Stimulated activated naive CD8-positive, alpha-beta T cell treated with anti-CD3 and anti-CD28 coated beads, Interleukin-15, Interleukin-2, amounts not matched to agents 100 ng/mL and 50 ng/mL, for 24 hours (primary cell): ENCODE data around the gene THOP1.

Experiments
- H3K27ac Mint-ChIP-seq: one replicate; pipeline ENCODE4 v1.8.0; 2021; ENCODE audit warnings: mild to moderate bottlenecking, mixed read lengths
- H3K27me3 Mint-ChIP-seq: one replicate; pipeline ENCODE4 v1.8.0; 2021; ENCODE audit warnings: mixed read lengths
- H3K36me3 Mint-ChIP-seq: one replicate; pipeline ENCODE4 v1.8.0; 2021; ENCODE audit warnings: low read depth, mixed read lengths
- H3K4me1 Mint-ChIP-seq: one replicate; pipeline ENCODE4 v1.8.0; 2021; ENCODE audit warnings: low read depth, mixed read lengths
- H3K4me3 Mint-ChIP-seq: one replicate; pipeline ENCODE4 v1.8.0; 2021; ENCODE audit warnings: mild to moderate bottlenecking, mixed read lengths
- H3K9me3 Mint-ChIP-seq: one replicate; pipeline ENCODE4 v1.8.0; 2021; ENCODE audit warnings: mixed read lengths

The THOP1 gene

GRCh38 chr19:2852598-2852997 lies 67.3 kb downstream of the THOP1 start:
- H3K36me3 Mint-ChIP-seq: peaks cover 62% of the 10 kb centered on the region
- peaks cover 26% of the 10 kb centered on the region for H3K4me1 Mint-ChIP-seq
- H3K27ac Mint-ChIP-seq: no peak overlapping the region
- no peaks in the 10 kb centered on the region for H3K27me3 Mint-ChIP-seq
- no peak overlapping the region for H3K4me3 Mint-ChIP-seq
- H3K9me3 Mint-ChIP-seq: peaks cover 55% of the 10 kb centered on the region

GRCh38 chr19:2853015-2853606 lies 67.8 kb downstream of the THOP1 start:
- H3K27ac Mint-ChIP-seq: no peak overlapping the region
- H3K4me3 Mint-ChIP-seq: no peak overlapping the region
- H3K9me3 Mint-ChIP-seq: peaks cover 55% of the 10 kb centered on the region
- H3K27me3 Mint-ChIP-seq: no peaks in the 10 kb centered on the region
- H3K4me1 Mint-ChIP-seq: peaks cover 26% of the 10 kb centered on the region
- peaks cover 62% of the 10 kb centered on the region for H3K36me3 Mint-ChIP-seq

- Mint-ChIP-seq H3K4me1 (peaks cover 23% of the 10 kb centered on the region), H3K27ac (no peak overlapping the region), H3K36me3 (peaks cover 60% of the 10 kb centered on the region), H3K4me3 (no peak overlapping the region), H3K27me3 (no peaks in the 10 kb centered on the region), H3K9me3 (peaks cover 56% of the 10 kb centered on the region)
Observed at GRCh38 chr19:2854849-2855248, 69.5 kb downstream of the THOP1 start.

GRCh38 chr19:2856457-2857050 lies 71.3 kb downstream of the THOP1 start:
- H3K27ac Mint-ChIP-seq: no peak overlapping the region
- H3K4me1 Mint-ChIP-seq: peaks cover 13% of the 10 kb centered on the region
- H3K4me3 Mint-ChIP-seq: no peak overlapping the region
- peaks cover 43% of the 10 kb centered on the region for H3K9me3 Mint-ChIP-seq
- H3K27me3 Mint-ChIP-seq: no peaks in the 10 kb centered on the region
- peaks cover 42% of the 10 kb centered on the region for H3K36me3 Mint-ChIP-seq

- Mint-ChIP-seq H3K4me1 (peaks cover 13% of the 10 kb centered on the region), H3K27me3 (no peaks in the 10 kb centered on the region), H3K4me3 (no peak overlapping the region), H3K27ac (no peak overlapping the region), H3K9me3 (peaks cover 23% of the 10 kb centered on the region), H3K36me3 (peaks cover 19% of the 10 kb centered on the region)
Observed at GRCh38 chr19:2858864-2859263, 73.6 kb downstream of the THOP1 start.

- Mint-ChIP-seq H3K4me3 (no peak overlapping the region), H3K9me3 (no peaks in the 10 kb centered on the region), H3K27me3 (peaks cover 6% of the 10 kb centered on the region), H3K4me1 (no peaks in the 10 kb centered on the region), H3K36me3 (no peaks in the 10 kb centered on the region), H3K27ac (no peak overlapping the region)
Observed at GRCh38 chr19:2863816-2864215, 78.5 kb downstream of the THOP1 start.
